Activated CD4-positive, alpha-beta T cell treated with anti-CD3 and anti-CD28 coated beads for 4 hours (primary cell): ENCODE results near the gene FCHO2.

Experiments used
- DNase-seq, 2 donors: peaks; one replicate each; pipeline ENCODE4 v3.0.0-alpha.2; 2020

The FCHO2 gene

DNA sequence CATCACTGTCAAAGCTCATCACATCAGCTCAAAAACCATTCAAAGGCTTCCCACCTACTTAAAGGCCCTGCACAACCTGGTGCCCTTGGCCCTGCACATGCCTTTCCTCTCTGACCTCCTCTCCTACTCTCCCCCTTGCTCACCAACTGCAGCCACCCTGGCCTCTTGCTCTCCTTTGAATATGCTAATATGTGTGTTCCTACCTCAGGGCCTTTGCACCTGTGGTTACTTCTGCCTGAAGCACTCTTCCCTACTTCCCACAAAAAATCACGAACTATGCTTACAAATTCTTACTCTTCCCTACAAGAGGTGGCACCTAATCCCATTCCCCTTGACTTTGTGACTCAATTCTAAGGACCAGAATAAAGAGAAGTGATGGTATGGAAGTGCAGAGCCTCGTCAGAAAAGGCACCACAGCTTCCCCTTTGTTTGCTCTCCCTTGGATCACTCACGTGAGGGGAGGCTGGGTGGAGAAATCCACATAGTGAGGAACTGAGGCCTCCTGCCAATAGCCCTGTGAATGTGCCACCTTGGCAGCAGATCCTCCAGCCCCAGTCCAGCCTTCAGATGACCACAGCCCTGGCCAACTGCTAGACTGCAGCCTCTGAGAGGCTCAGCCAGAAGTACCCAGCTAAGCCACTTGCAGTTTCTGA is 161.4 kb downstream of the FCHO2 start:
- no peak for DNase-seq

DNA sequence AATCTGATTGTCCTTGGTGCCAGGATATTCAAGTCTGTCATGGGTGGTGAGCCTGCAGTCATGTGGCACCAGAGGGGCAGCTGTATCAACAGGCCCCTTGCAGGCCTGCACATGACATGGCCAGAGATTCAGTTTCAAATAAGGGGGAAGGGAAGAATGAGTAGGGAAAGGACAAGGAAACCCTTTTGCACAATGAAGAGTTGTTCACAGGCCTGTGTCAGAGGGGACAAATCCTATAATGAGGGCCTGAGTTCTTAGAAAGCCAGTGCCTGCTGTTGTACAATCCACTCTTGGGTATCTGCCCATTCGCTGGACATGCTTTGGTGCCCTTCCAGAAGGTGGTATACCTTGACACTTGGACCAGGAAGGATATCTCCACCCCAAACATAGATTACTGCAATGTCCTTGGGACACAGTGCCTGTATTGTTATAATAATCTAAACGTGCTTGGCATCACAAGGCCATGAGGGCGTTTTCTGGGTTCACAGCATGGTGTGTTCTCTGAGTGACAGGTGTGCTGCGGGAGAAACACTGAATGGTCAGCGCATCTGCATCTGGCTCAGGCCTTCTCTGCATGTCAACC is 162.6 kb downstream of the FCHO2 start:
- DNase-seq, result no peak

DNA sequence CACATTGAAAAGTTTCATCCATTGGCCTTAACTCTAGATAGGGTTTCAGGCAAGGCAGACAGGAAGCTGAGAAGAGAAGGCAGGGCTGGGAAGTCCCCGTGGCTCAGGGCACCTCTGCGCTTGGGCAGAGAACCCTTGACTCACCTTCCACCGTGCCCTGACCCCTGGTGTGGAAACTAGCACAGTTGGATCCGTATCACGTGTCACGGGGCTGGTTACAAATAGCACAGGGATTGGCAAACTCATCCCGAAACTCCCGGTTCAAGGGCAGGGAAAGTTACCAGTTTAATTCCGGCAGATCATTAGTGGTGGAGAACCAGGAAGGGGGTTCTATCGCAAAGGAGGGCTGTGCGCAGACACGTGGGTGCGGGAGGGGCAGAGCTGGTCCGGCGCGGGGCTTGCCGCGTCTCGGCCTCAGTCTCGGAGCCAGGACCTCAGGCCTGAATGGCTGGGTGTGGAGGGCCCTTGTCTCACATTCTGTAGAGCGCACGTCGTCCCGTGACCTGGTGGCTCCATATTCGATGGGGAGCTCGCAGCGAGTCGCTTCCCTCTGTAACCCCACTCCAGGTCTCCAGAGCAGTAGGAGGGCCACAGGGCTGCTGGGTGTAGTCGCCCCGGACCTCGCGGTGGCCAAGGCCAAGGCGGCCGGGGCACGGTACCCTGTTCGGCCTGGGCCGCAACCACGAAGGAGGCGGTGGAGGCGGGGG is 163.8 kb downstream of the FCHO2 start:
- DNase-seq, result no peak

DNA sequence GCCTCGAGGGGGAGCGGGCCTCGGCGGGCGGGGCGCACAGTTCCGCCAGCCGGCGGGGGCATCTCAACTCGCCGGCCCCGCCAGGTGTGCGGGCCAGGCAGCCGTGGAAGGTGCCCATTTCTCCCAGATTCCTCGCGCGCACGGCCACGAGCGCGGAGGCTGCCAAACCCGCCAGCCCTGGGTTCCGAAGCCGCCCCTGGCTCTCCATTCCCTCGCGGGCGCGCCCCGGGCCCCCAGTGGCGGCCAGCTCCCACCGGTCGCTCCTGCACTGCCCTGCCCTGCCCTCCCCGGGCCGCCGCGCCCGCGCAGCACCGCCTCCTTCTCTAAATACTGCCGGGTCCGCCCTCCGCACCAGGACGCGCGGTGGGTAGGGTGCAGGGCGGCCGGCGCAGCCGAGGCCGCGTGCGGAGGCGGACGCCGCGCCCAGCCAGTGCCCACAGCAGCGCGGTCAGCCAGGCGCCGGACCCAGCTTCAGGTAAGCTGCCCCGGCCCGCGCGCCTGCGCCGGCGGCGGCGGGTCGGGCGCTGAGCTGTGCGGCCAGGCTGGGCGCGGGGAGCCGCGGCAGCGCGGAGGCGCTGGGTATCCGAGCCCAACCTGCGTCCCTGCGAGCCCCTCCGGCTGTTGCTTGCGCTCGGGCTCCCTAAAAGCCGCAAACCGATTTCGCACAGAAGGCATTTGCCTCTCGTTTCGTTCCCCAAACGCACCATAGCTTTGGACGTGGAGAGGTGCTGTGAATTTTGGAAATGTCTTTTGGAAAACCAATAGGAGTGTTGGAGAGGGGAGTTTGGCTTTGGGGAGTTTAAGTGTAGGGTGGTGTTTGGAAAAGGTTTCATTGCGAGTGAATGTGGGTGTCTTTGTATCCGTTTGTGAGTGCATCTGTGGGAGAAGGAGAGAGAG is 164.6 kb downstream of the FCHO2 start, which contains the start of gene TMEM171:
Gene TMEM171, plus strand, starts transcription at position 354 of the 897 bp plus-strand sequence. CDS start 2,799 bp downstream, outside the sequence.
- no peak for DNase-seq

DNA sequence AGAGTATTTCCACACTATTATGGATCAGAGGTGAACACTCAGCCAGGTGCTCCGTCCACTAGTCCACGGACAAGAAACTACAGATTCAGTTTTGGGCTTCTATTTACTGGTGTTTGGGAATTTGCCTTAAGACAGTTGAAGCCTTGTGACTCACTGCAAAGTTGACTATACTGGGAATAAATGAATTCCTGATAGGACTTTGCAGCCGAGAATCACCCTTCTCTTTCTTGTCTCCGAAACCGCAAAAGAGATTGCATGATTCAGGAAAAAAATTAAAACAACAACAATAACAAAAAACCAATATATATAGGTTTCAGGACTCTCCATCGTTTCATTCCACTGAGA is 165.2 kb downstream of the FCHO2 start:
- no peak for DNase-seq

DNA sequence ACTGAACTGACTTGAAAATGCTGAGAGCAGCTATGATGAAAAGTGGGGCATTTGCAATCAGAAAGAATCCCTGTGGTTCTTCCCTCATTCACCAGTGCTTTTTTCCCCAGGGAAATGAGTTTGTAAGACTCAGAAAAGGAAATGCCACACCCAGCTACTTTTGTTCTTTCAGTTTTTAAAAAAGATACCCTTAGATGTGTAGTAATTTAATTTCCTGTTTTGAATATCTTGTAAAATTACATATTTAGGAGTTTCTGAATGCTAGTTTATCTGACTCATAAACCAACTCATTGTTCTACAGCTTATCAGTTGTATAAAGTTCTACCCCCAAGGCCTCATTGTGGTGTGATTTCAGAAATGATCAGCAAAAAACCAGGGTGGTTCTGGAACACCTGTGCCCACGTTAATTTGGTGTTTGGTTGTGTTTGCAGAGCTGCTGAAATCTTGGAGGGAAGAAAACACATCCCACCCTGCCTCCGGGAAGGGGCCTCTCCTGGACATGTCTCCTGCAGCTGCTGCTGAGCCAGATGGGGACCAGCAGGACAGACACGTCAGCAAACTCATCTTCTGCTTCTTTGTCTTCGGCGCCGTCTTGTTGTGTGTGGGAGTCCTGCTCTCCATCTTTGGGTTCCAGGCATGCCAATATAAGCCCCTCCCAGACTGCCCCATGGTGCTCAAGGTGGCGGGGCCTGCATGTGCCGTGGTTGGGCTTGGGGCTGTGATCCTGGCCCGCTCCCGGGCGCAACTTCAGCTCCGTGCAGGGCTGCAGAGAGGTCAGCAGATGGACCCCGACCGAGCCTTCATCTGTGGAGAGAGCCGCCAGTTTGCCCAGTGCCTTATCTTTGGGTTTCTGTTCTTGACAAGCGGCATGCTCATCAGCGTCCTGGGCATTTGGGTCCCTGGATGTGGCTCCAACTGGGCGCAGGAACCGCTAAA is 167.3 kb downstream of the FCHO2 start:
- no peak for DNase-seq

DNA sequence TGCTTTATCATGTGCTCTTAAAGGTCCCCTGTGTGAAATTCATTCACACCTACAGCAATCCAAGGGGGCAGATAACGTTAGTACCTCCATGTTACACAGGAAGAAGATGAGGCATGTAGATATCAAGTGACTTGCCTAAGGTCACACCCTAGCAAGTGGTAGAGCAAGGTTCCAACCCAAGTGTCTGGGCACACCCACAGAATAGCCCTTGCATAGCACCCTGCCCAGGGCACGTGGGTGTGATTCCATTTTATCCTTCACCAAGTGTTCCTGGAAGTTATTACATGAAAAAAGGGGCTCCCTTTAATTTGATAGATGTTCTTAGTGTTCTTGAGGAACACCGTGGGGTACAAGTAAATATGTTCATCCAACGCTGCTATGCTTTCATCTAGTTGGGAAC is 169.4 kb downstream of the FCHO2 start:
- DNase-seq, result no peak

DNA sequence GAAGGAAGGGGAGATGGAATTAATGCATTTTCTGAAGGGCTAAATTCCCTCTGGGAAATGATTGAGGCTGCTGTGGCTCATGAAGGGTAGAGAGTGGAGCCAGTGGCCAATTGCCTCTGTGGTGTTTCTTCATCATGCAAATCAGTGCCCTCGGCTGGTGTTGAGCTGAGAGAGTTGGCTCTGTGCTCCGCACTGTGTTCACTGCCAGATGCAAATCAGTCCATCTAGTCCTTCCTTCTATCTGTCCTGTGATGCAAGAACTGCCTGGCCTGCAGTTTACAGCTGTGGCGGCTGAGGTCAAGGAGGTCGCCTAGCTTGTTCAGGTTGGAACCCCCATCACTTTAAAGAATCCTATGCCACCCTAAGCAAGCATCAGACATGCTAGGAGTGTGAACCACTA is 170.5 kb downstream of the FCHO2 start:
- DNase-seq, result no peak

DNA sequence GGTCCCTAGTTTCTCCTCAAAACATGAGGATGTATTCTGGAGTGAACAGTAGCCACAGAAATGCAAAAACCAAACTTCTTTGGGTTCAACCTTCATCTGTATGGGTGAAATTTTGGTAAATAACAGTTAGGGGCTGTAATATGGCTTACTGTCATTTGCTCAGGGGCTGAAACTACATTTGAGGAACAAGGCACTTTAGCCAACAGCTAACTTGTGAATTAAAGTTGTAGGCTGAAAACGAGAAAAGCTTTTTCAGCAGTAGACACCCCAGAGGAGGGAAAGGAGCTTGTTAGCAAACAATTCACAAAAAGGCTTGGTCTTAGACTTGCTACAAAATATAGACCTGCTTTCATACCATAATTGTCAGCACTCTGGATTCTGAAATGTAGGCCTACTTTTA is 171.1 kb downstream of the FCHO2 start:
- no peak for DNase-seq

DNA sequence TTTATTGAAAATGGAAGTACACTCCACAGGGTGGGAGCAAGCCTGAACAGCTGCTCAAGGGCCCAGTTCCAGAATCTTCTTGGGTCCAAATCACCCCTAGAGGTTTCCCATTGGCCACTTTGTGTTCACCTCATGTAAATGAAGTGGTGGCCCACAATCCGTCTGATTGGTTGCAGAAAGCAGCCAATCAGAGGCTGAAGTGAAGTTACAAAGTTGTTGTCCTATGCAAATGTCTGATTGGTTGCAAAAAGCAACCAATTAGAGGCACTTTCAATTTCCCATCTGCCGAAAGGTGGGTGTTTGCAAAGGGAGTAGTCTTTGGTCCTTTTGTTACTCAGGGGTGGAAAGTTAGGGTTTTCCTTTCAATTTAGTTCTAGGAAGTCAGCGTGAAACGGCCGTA is 173.3 kb downstream of the FCHO2 start:
- no peak for DNase-seq

DNA sequence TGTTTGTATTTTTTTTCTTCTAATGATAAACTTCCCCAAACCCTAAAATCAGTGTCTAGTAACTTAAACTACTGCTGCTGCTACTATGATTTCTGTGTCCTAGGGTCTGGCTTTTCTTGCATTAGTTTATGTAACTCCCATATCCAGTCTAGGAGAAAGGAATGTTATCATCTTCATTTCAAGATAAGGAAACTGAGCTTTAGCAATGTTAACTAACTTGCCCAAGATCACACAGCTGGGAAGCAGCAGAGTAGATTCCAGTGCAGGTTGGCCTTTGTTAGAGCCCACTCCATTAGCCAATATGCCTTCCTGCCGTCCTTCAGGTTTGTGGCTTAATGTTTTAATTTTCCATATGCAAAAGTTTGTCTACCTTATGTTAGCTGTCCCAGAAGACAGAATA is 175.0 kb downstream of the FCHO2 start:
- no peak for DNase-seq

DNA sequence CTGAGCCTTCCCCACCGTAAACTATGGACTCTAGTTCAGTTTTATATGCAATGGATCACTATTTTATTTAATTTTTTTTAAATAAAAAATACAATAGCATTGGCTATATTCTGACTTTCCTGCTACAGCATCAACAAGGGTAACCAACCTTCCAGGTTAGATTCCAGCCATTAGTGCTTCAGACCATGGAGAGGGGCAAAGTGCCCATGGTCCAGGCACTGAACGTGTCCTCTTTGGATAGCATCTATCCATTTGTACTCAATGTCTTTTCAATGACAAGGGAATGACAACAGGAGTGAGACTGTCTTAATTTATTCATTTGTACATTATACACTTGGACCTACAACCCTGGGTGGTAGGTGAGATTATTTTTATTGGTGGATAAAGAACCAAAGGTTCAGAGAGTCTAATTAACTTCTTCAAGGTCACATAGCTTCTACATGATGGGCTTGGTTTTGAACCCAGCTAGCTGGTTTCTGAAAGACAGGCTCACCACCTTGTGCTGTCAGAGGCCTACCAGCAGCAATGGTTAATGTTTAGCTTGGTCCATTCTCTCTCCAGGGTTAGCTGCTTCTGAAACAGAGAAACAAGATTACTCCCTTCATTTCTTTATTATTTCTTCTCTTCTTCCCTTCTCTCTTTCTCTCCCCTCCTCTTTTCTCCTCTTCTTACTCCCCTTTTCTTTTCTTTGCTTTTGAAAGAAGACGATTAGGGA is 176.0 kb downstream of the FCHO2 start:
- no peak for DNase-seq

DNA sequence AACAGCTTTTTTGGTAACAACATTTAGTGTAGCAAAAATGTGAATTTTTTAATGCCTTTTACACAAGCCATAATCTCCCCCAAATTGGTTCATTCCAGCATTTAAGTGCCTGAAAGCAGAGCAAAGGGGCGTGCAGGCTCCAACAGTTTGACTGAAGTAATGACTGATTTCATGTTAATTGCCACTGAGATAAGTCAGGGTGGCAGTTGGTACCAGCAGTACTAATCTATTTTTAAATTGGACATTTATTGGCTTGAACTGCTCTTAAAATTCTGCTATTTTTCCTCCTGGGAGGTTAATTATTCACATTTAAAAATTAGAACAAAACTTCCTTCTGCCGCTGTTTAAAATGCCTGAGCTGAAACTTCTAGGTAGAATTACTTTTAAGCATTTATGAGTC is 176.9 kb downstream of the FCHO2 start:
- no peak for DNase-seq

DNA sequence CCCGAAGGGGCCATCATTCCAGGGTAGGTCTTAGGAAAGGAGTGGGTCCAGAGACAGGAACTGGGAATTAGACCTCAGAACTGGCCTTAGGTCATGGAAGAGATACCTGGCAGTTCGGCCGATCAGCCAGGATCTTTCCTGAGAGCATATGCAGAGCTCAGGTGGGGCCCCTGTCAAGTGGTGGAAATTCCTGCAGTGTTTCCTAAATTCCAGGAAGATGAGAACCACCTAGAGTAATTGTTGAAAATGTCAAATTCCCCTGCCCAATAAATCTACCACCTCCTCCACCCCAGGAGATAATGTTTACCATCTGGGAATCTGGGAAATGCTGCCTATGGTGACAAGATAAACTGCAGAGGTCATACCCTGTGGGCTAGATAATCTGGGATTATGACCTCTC is 179.2 kb downstream of the FCHO2 start:
- no peak for DNase-seq

DNA sequence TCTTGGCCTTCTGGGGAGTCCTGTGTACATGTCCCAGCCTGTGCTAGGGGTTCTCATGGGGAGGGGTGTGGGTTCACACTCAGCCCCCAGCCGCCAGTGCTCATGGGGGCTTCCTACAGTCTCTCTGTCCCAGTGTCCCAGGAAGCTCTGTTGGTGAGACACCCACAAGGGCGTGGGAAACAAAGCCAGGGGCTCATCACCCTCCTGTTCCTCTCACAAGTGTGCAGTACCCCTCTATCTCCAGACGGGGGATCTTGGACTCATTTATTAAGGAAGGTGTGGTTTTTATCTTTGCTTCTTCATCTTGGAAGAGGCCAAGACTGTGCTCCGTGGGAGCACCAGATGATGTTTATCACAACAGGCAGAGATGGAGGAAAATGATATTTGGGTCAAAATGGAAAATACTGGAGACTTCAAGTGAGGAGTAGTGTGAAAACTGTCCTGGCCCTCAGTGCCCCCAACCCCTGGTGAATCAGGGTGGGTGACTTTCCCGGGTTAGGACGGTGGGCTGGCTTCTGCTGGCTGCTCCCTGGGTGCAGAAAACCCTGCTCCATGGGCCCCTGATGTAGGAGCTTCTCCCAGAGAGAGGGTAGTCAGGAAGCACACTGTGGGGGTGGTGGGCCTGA is 179.7 kb downstream of the FCHO2 start:
- DNase-seq, result no peak

DNA sequence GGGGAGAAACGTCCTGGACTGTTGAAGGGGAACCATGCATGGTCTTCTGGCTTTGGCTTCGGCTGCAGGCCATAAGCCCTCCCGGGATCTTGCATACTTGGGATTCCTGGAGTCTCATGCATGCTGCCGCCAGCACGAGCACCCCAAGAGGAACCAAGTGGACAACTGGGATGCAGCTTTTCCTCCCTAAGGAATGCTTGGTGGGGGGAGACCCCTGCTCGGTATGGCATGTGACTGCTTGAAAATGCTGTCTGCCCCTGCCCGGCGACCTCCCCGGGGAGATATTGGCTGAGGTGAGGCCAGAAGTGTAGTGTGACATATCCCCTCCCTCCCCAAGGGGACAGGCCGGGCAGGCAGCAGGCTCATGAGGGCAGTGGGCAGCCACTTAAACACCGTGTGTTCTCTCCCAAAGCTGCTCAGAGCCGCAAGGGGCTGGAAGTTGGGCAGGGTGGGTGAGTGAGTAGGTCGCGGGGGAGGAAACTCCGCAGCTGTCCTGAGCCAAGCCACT is 180.3 kb downstream of the FCHO2 start:
- DNase-seq, result no peak

DNA sequence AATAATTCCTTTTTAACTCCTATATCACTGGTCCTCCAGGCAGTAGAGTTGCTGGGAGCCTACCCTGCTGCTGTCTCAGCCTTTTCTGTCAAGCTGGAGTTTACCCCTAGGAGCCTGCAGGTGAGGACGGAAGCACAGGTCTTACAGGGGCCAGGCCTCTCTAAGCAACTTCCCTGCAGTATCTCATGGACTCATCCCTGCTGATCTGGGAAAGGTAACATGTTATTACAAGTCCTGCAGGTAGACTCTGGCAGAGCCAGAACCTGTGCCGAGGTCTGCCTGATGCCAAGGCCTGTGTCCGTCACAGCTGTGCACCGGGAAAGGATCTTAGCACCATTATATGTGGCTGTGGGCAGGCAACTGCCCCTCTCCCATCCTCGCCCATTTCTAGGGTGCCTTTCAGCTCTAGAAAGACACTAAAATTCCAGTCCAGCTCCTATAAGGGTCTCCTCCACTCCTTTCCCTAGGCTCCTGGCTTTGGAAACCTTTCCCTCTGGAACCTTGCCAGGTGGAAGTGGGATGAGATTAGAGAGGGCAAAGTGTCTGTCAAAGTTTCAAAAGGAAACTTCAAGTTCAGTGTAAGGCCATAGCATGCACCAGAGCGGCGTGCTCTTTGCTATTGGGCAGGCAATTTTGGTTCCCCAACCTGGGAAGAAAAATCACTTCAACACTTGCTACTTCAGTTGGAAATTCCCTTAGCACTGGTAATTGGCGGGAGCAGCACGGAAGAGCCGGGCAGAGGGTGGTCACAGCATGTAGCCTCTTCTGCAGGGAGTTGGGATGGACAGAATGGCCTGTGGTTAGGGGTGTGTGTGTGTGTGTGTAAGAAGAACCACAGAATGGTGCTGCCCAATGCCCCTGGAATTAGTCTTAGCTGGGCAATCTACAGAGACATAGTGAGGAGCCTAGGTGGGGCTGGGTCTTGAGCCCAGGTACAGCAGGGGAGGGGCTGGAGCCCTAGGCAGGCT is 182.0 kb downstream of the FCHO2 start:
- DNase-seq, result no peak

DNA sequence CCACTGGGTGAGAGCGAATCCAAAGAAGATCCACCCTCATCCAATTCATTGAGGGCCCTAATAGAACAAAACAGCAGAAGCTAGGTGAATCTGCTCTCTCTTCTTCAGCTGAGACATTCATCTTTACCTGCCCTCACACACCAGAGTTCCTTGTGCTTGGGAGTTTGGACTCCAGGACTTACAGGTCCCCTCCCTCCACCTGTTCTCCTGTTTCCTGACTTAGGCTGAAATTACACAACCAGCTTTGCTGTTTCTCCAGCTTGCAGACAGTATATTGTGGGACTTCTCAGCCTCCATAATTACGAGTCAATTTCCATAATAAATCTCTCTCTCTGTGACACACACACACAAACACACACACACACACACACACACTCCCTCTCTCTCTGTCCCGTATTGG is 183.6 kb downstream of the FCHO2 start:
- no peak for DNase-seq
